Measurements from ENCODE around the gene SPINK9. TPM values are rescaled to one million over a fixed set of nuclear protein-coding genes. Genes with fewer than 3 reads are reported as not detected.
A peak's percentile ranks its signal among the peaks of the same experiment; 100 is the strongest.
"Not testable (repeated sequence)": the region's sequence is repeated elsewhere in the genome, so short reads cannot be mapped to it uniquely, and the experiment has no call there.

The SPINK9 gene
- total RNA-seq, 4 donors from 2014 or later = not detected

DNA sequence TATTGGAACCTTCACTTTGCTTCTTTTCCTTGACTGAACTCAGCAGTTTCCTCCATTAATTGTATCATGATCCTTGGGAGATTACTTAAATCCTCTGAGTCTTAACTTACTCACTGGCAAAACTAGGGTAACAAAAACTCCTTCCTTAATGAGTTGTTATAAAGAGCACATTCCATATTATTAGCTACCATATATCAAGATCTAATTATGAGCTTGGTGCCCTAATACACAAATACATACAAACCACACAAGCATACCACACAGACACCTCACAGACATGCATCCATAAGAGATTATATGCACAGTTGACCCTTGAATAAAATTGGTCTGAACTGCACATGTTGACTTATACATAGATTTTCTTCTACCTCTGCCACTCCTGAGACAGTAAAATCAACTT is 25.6 kb upstream of the SPINK9 start:
- Histone ChIP-seq H3K4me1 (no peaks in the 10 kb centered on the region), H3K4me3 (no peak overlapping the region), H3K27ac (no peak overlapping the region), H3K36me3 (no peaks in the 10 kb centered on the region), H3K27me3 (no peaks in the 10 kb centered on the region), H3K9me3 (no peaks in the 10 kb centered on the region)
- intact Hi-C loops (cut with DNase I; ENCODE audit: low total_unique reads) = no loop called here
- DNase-seq = no peak
- no peak for TF ChIP-seq POLR2A (IDR thresholded peaks at IDR 0.05)
- TF ChIP-seq, protein P1, sequence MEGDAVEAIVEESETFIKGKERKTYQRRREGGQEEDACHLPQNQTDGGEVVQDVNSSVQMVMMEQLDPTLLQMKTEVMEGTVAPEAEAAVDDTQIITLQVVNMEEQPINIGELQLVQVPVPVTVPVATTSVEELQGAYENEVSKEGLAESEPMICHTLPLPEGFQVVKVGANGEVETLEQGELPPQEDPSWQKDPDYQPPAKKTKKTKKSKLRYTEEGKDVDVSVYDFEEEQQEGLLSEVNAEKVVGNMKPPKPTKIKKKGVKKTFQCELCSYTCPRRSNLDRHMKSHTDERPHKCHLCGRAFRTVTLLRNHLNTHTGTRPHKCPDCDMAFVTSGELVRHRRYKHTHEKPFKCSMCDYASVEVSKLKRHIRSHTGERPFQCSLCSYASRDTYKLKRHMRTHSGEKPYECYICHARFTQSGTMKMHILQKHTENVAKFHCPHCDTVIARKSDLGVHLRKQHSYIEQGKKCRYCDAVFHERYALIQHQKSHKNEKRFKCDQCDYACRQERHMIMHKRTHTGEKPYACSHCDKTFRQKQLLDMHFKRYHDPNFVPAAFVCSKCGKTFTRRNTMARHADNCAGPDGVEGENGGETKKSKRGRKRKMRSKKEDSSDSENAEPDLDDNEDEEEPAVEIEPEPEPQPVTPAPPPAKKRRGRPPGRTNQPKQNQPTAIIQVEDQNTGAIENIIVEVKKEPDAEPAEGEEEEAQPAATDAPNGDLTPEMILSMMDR (IDR thresholded peaks at IDR 0.05) = no peak

DNA sequence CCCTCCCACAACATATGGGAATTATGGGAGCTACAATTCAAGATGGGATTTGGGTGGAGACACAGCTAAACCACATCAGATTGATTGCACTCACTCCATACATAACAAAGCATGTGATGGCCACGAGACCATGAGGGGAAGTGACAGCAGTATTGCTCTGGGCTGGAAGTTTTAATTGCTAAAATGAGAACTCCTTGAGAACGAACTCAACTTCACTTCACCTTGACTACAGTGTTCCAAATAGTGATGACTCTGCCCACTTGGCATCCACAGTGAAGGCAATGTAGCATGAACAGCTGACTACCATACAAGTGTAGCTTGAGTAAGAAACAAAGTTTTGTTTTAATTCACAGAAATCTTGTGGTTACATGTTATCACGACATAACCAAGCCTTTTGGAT is 23.9 kb upstream of the SPINK9 start:
- intact Hi-C loops (cut with DNase I; ENCODE audit: low total_unique reads) = no loop called here
- Histone ChIP-seq H3K36me3 (no peaks in the 10 kb centered on the region), H3K9me3 (no peaks in the 10 kb centered on the region), H3K4me1 (no peaks in the 10 kb centered on the region), H3K27me3 (no peaks in the 10 kb centered on the region), H3K4me3 (no peak overlapping the region), H3K27ac (no peak overlapping the region)
- no peak for DNase-seq
- TF ChIP-seq, protein P1 (IDR thresholded peaks at IDR 0.05) = no peak
- no peak for TF ChIP-seq POLR2A (IDR thresholded peaks at IDR 0.05)

DNA sequence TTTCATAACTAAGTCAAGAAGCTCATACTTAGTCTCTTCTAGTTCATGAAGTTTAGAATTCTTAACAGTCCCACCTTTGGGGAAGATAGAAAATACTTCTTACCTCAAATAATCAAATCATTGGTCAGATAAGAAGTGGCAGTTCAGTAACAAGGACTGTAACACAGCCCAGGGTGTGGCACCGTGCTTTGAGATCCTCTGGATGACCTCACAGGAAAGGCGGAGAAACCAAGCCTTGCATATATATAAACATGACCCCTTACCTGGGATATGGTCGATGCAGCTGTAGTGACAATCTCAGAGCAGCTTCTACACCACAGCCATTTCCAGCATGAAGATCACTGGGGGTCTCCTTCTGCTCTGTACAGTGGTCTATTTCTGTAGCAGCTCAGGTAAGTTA is 23.2 kb upstream of the SPINK9 start, which contains the start of gene SPINK7:
Gene SPINK7, plus strand, starts transcription at position 271 of the 400 bp plus-strand sequence. Its CDS starts 61 bp downstream, at position 332.
- TF ChIP-seq POLR2A (IDR thresholded peaks at IDR 0.05) = no peak
- TF ChIP-seq, protein P1 (IDR thresholded peaks at IDR 0.05) = no peak

DNA sequence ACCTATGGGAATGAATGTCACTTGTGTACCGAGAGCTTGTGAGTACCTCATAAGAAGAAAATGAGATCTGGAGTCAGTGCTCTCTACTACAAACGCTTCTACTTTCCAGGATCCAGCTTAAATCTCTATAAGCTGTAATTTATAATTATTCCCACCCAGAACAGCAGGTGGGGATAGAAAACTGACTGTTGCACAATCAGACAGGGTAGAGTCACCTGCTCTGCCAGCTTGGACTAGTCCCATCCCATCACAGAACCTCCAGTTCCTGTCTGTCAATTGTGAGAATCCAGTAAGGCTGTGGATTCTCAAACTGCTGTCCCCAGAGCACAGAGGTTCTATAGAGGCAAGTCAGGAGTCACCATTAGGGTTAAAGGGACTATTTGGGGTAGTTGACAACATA is 21.2 kb upstream of the SPINK9 start:
- H3K4me3 ChIP-seq = no peak overlapping the region
- TF ChIP-seq, protein P1 (IDR thresholded peaks at IDR 0.05) = no peak
- TF ChIP-seq POLR2A (IDR thresholded peaks at IDR 0.05) = no peak
- no peaks in the 10 kb centered on the region for H3K36me3 ChIP-seq
- no peaks in the 10 kb centered on the region for H3K4me1 ChIP-seq
- intact Hi-C loops (cut with DNase I; ENCODE audit: low total_unique reads) = no loop called here
- no peaks in the 10 kb centered on the region for H3K9me3 ChIP-seq
- no peak for DNase-seq
- H3K27ac ChIP-seq = no peak overlapping the region
- H3K27me3 ChIP-seq = no peaks in the 10 kb centered on the region

More for the DNA sequence above, 23.2 kb upstream of the SPINK9 start, which contains the start of gene SPINK7:
- intact Hi-C loops (cut with DNase I; ENCODE audit: low total_unique reads) = no loop called here
- H3K4me1 ChIP-seq = no peaks in the 10 kb centered on the region
- H3K27ac ChIP-seq = no peak within 1 kb of the TSS
- H3K4me3 ChIP-seq = no peak within 1 kb of the TSS
- H3K27me3 ChIP-seq = no peaks in the 10 kb centered on the region
- no peak for DNase-seq
- H3K36me3 ChIP-seq = no peaks in the 10 kb centered on the region
- no peaks in the 10 kb centered on the region for H3K9me3 ChIP-seq

DNA sequence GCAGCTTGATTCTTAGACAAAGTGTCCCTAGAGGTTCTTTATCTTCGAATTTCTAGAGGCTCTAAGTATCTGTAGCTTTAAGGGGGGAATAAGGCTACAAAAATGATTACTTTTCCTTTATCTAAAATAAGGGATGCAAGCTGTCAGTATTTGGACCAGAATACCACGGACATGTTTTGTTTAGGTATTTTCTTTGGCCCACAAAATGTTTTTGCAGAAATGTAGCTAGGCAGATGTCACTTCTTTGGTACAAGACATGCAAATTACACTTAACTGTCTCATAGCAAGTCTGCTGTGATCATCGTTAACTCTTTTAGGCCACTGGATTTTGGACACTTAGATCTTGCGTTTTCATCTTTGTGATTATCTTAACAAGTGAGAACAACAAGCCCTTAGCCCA is 20.6 kb upstream of the SPINK9 start:
- H3K36me3 ChIP-seq = no peaks in the 10 kb centered on the region
- intact Hi-C loops (cut with DNase I; ENCODE audit: low total_unique reads) = no loop called here
- no peak for DNase-seq
- H3K4me1 ChIP-seq = no peaks in the 10 kb centered on the region
- H3K9me3 ChIP-seq = no peaks in the 10 kb centered on the region
- TF ChIP-seq, protein P1 (IDR thresholded peaks at IDR 0.05) = no peak
- no peak for TF ChIP-seq POLR2A (IDR thresholded peaks at IDR 0.05)
- H3K27ac ChIP-seq = no peak overlapping the region
- no peak overlapping the region for H3K4me3 ChIP-seq
- H3K27me3 ChIP-seq = no peaks in the 10 kb centered on the region

DNA sequence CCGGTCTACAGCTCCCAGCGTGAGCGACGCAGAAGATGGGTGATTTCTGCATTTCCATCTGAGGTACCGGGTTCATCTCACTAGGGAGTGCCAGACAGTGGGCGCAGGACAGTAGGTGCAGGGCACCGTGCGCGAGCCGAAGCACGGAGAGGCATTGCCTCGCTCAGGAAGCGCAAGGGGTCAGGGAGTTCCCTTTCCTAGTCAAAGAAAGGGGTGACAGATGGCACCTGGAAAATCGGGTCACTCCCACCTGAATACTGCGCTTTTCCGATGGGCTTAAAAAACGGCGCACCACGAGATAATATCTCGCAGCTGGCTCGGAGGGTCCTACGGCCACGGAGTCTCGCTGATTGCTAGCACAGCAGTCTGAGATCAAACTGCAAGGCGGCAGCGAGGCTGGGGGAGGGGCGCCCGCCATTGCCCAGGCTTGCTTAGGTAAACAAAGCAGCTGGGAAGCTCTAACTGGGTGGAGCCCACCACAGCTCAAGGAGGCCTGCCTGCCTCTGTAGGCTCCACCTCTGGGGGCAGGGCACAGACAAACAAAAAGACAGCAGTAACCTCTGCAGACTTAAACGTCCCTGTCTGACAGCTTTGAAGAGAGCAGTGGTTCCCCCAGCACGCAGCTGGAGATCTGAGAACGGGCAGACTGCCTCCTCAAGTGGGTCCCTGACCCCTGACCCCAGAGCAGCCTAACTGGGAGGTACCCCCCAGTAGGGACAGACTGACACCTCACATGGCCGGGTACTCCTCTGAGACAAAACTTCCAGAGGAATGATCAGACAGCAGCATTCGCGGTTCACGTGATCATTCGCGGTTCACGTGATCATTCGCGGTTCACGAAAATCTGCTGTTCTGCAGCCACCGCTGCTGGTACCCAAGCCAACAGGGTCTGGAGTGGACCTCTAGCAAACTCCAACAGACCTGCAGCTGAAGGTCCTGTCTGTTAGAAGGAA is 15.1 kb upstream of the SPINK9 start:
- intact Hi-C loops (cut with DNase I; ENCODE audit: low total_unique reads); H3K36me3 ChIP-seq; DNase-seq; H3K4me1 ChIP-seq; H3K27me3 ChIP-seq; H3K9me3 ChIP-seq: not testable (repeated sequence)
- Histone ChIP-seq H3K4me3 (peak overlapping the region in 1 of 2 donors; percentile 34), H3K27ac (peak overlapping the region in 1 of 2 donors; percentile 27)
